Peyer's patch (tissue), 4 donors: ENCODE measurements around the gene TTC22.

Experiments
- CTCF ChIP-seq, 6 experiments: fragments of 450-650 bp in 4 of 6; fragments of 200-600 bp in 2 of 6; sonication (generic) in 1 of 6; IDR thresholded peaks; one replicate each; pipeline ENCODE4 v1.5.1; 2017 to 2019; ENCODE audit warnings: antibody characterized with exemption in 6 of 6, mild to moderate bottlenecking in 3 of 6, moderate library complexity in 1 of 6
- POLR2A ChIP-seq, 2 donors: fragments of 450-650 bp; IDR thresholded peaks; one replicate each; pipeline ENCODE4 v1.5.1; 2017; ENCODE audit warnings: antibody characterized with exemption in 2 of 2, mild to moderate bottlenecking in 2 of 2, moderate library complexity in 2 of 2

GRCh38 chr1:54738244-54738643 is 62.9 kb downstream of the TTC22 start:
- TF ChIP-seq CTCF (IDR thresholded peaks at IDR 0.05) (no peak), POLR2A (IDR thresholded peaks at IDR 0.05) (no peak)
